Heart left ventricle (tissue), 16 donors: ENCODE data around the gene WNT6. TPM values are rescaled to one million over a fixed set of nuclear protein-coding genes. Genes with fewer than 3 reads are reported as not detected.
A peak's percentile ranks its signal among the peaks of the same experiment; 100 is the strongest.

Experiments used
- ATAC-seq, 4 donors: fragments of 200-7000 bp; cut with Tn5 transposase; one replicate each; pipeline ENCODE4 v1.9.1; 2020 to 2022; ENCODE audit warnings: moderate library complexity in 4 of 4, mild to moderate bottlenecking in 3 of 4, moderate number of reproducible peaks in 1 of 4
- DNase-seq, 5 donors: peaks; one replicate each; pipeline ENCODE4 v3.0.0-alpha.2; 2020
- H3K27ac ChIP-seq, 12 donors: fragments of 200-600 bp; sonication (generic) in 4 of 12; one replicate each; pipeline versions ENCODE4 v1.5.0 to v1.8.0; 2016 to 2022; ENCODE audit warnings: mild to moderate bottlenecking in 2 of 12
- H3K27me3 ChIP-seq, 9 donors: fragments of 200-600 bp; sonication (generic) in 2 of 9; one replicate each; pipeline versions ENCODE4 v1.5.1 to v1.8.0; 2016 to 2022; ENCODE audit warnings: mild to moderate bottlenecking in 3 of 9
- H3K36me3 ChIP-seq, 9 donors: fragments of 200-600 bp; sonication (generic) in 2 of 9; one replicate each; pipeline versions ENCODE4 v1.5.0 to v1.8.0; 2018 to 2022; ENCODE audit warnings: mild to moderate bottlenecking in 2 of 9
- H3K4me1 ChIP-seq, 12 donors: fragments of 200-600 bp; sonication (generic) in 4 of 12; one replicate each; pipeline versions ENCODE4 v1.5.0 to v1.8.0; 2016 to 2022; ENCODE audit warnings: mild to moderate bottlenecking in 3 of 12
- H3K4me3 ChIP-seq, 12 donors: fragments of 200-600 bp; sonication (generic) in 4 of 12; one replicate each; pipeline versions ENCODE4 v1.5.0 to v1.8.0; 2017 to 2022; ENCODE audit warnings: mild to moderate bottlenecking in 9 of 12, moderate library complexity in 4 of 12
- H3K9me3 ChIP-seq, 12 donors: fragments of 200-600 bp; sonication (generic) in 4 of 12; one replicate each; pipeline versions ENCODE4 v1.5.0 to v1.8.0; 2016 to 2022; ENCODE audit warnings: mild to moderate bottlenecking in 1 of 12
- POLR2A ChIP-seq, 2 donors: fragments of 450-650 bp; IDR thresholded peaks; one replicate each; pipeline ENCODE4 v1.6.1; 2017; ENCODE audit warnings: antibody characterized with exemption in 2 of 2, mild to moderate bottlenecking in 2 of 2, moderate library complexity in 2 of 2
- WGBS, 4 donors: extraction: QIAGEN DNeasy Blood & Tissue Kit in 2 of 4; methylation state at CpG; one replicate each; pipeline versions ENCODE4 v1.1.5 to v1.1.7; 2013 to 2018; 5-methylcytosine and 5-hydroxymethylcytosine counted together
- intact Hi-C, 10 donors: fragments of 100-400 bp; cut with DNase I; formaldehyde crosslinking; loops; one replicate each; pipeline versions ENCODE4 v1.11.1 to v1.14.2; 2022
- polyA plus RNA-seq, 2 donors: library from polyadenylated mRNA; stranded (reverse); fragments of 200-250 nt; gene quantifications; one replicate each; pipeline ENCODE4 v1.2.3, GENCODE V29; 2013
- total RNA-seq, 9 donors: library from RNA; depleted of rRNA in 2 of 9; stranded (reverse); fragments of >200 nt in 2 of 9; fragmentation: NEBNext Ultra II Directional in 3 of 9; extraction: Animal tissue kit (Norgen Biotek cat#: 25700) in 3 of 9; gene quantifications; one replicate each; pipeline versions ENCODE4 v1.1.0 to v1.2.4, GENCODE V29; 2016 to 2023
- TF ChIP-seq, protein P1 (sequence below), 12 donors: fragments of 200-600 bp; sonication (generic) in 4 of 12; IDR thresholded peaks; one replicate each; pipeline versions ENCODE4 v1.5.0 to v1.8.0; 2018 to 2022; ENCODE audit warnings: antibody characterized with exemption in 12 of 12, mild to moderate bottlenecking in 5 of 12
- donor health status: ischemic (EF 13 %, LVEDD 7.1; RV severe dilation, severe dysfunction).
- donor health status: healthy with polysubstance abuse.
- donor health status: DM: no; HTN: yes; CAD: no.
- donor health status: DM: no; HTN: no; CAD: no.
- donor health status: ischemic (EF 25% LVEDD 6.9; RV normal size, moderate dysfunction).
- donor health status: ischemic (EF 25% LVEDD 5.7; RV mildly dilated, moderate dysfunction).
- donor health status: healthy.
- donor health status: DM: yes; HTN: yes; CAD: no.
- donor health status: ischemic (EF 35%, LVEDD 5.7; RV mildly dilated, moderate dysfunction).
- donor health status: nonischemic (EF 11% LVEDD 7.7; RV severe dilation, severe dysfunction).
- donor health status: DM: yes; HTN: yes; CAD: no.
- donor health status: PGD.
- donor health status: ischemic (EF 29% LVEDD 5.4; RV normal size, mild dysfunction).
- donor health status: nonischemic (EF 23%, LVEDD 6.1; RV moderate dilation, normal function).

WNT6 gene
- total and polyA plus RNA-seq, 11 donors: 0.34 to 13.1 (median 1.00) TPM

DNA sequence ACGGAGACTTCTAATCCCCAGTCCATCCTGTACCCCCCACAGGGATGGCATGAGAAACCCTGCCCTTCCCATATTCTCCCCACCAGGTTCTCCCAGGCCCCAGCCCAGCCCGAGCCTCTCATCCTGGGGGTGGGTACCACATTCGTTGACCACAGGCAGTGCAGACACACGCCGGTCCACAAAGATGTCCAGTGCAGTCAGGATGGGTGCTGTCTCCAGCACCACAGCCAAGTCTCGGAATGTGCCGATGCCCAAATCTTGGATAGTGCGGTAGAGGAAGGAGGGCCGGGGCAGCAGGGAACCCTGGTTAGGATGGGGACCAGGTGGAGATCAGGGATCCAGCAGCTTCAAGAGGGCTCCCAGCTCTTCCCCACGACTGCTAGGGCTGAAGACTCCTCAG is 32.8 kb upstream of the WNT6 start:
- 83 to 89% (median 84%) methylated on average over 7 to 10 of the region's 10 CpGs for whole genome bisulfite sequencing, 4 donors
- no peak for DNase-seq
- Histone ChIP-seq H3K36me3 (no peaks in the 10 kb centered on the region), H3K27ac (no peak overlapping the region), H3K4me1 (peaks cover 0 to 19% (median 1%) of the 10 kb centered on the region in 12 donors), H3K27me3 (peaks cover 0 to 14% (median 0%) of the 10 kb centered on the region in 9 donors), H3K4me3 (no peak overlapping the region), H3K9me3 (no peaks in the 10 kb centered on the region)
- intact Hi-C loops: loop anchor here in 1 of 10 donors (10.0 kb wide), 1 partner anchor 52 kb away; no protein-coding TSS in a partner anchor
- TF ChIP-seq, protein P1, sequence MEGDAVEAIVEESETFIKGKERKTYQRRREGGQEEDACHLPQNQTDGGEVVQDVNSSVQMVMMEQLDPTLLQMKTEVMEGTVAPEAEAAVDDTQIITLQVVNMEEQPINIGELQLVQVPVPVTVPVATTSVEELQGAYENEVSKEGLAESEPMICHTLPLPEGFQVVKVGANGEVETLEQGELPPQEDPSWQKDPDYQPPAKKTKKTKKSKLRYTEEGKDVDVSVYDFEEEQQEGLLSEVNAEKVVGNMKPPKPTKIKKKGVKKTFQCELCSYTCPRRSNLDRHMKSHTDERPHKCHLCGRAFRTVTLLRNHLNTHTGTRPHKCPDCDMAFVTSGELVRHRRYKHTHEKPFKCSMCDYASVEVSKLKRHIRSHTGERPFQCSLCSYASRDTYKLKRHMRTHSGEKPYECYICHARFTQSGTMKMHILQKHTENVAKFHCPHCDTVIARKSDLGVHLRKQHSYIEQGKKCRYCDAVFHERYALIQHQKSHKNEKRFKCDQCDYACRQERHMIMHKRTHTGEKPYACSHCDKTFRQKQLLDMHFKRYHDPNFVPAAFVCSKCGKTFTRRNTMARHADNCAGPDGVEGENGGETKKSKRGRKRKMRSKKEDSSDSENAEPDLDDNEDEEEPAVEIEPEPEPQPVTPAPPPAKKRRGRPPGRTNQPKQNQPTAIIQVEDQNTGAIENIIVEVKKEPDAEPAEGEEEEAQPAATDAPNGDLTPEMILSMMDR (IDR thresholded peaks at IDR 0.05): no peak
- TF ChIP-seq POLR2A (IDR thresholded peaks at IDR 0.05): no peak
- no peak for ATAC-seq

DNA sequence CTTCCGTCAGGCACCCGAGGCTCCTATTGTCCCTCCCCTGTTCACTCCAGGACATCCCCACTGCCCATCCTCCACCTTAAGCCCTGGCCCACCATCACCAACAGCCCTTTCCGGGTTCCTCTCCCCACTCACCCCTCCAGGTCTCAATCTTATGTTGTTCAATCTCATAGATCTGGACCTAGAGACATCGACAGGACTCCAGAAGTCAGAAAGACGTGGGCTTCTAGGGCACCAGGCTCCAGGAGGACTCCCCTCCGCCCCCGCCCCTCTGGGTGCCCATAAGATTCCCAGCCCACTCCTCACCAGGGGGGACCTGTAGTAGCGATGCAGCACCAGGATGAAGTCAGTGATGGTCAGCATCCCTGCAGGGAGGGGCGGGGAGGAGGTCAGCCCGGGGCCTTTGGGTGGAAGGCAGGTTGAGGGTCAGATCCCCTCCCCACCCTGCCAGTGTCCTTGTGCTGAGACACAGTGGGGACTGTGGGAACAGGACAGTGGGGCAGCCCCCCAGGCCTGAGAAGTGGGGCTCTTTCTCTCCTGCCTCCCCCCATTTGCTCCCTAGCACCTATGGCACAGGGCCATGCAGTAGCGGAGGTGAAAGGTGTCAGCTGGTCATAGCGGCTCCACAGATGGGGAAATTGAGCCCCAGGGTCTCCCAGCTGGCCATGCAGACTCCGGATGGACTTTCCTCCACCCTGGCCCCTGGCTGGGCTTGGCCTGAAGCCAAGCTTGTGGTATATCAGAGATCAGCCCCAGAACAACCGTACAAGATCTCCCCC is 31.7 kb upstream of the WNT6 start:
- Histone ChIP-seq H3K4me1 (peaks cover 0 to 27% (median 6%) of the 10 kb centered on the region in 12 donors), H3K36me3 (no peaks in the 10 kb centered on the region), H3K27ac (no peak overlapping the region), H3K4me3 (no peak overlapping the region), H3K9me3 (no peaks in the 10 kb centered on the region), H3K27me3 (peaks cover 0 to 14% (median 0%) of the 10 kb centered on the region in 9 donors)
- no peak for DNase-seq
- no peak for ATAC-seq
- intact Hi-C loops: loop anchor here in 1 of 10 donors (10.0 kb wide), 1 partner anchor 53 kb away; no protein-coding TSS in a partner anchor
- no peak for TF ChIP-seq POLR2A (IDR thresholded peaks at IDR 0.05)
- TF ChIP-seq, protein P1 (IDR thresholded peaks at IDR 0.05): no peak
- 69 to 72% (median 71%) methylated on average over 12 to 14 of the region's 14 CpGs for WGBS, 4 donors

DNA sequence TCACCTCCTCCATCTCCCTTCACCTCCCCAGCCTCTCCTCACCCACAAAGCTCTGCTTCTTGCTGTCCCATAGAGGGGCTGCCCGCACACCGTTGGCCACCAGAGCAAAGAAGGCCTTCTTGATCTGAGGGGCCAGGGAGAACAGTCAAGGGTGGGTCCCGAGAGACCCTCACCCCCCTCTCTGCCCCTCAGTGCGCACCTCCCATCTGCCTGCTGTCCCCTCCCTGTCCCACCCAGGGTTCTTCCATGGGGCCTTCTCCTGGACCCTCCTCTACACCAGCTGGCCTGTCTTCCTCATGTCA is 31.2 kb upstream of the WNT6 start:
- Histone ChIP-seq H3K4me1 (peaks cover 0 to 32% (median 6%) of the 10 kb centered on the region in 12 donors), H3K27me3 (peaks cover 0 to 14% (median 0%) of the 10 kb centered on the region in 9 donors), H3K4me3 (no peak overlapping the region), H3K27ac (no peak overlapping the region), H3K36me3 (no peaks in the 10 kb centered on the region), H3K9me3 (no peaks in the 10 kb centered on the region)
- no peak for TF ChIP-seq POLR2A (IDR thresholded peaks at IDR 0.05)
- TF ChIP-seq, protein P1 (IDR thresholded peaks at IDR 0.05): no peak
- WGBS, 4 donors: 81 to 98% (median 85%) methylated on average over 4 of the region's 4 CpGs
- ATAC-seq: no peak
- intact Hi-C loops: loop anchor here in 1 of 10 donors (10.0 kb wide), 1 partner anchor 54 kb away; no protein-coding TSS in a partner anchor
- DNase-seq: no peak

DNA sequence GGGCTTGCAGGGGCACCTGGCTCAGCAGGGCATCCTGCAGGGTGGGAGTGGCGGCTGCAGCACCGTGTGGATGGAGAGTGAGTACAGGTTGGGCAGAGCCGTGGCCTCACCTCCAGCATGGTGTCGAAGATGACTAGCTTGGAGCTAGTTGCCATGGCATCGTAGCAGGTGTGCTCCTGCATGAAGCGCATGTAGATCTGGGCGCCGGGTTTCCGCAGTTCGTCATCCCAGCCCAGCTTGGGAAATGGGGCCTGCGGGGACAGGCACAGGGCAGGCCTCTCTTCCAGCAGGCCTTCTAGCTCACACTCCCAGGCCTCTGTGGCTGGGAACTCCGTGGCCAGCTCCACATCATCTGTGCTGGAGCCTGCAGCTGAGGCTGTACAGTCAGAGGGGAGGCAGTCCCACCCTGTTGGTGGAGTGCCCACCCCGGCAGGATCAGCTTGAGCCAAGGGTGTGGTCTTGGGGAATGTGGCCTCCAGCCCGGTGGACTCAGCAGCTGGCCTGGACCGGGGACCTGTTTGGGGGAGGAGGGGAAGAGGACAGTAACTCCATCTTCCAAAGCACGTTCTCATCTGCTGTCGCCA is 29.6 kb upstream of the WNT6 start:
- no peak for TF ChIP-seq POLR2A (IDR thresholded peaks at IDR 0.05)
- TF ChIP-seq, protein P1 (IDR thresholded peaks at IDR 0.05): no peak
- intact Hi-C loops: loop anchor here in 2 of 10 donors (5.0 to 10.0 kb wide), 2 partner anchors 55 to 83 kb away; no protein-coding TSS in a partner anchor
- ATAC-seq (peak; percentile 41 to 71 (median 66)), DNase-seq (peak; percentile 33 to 82 (median 61))
- H3K4me3 ChIP-seq: no peak overlapping the region
- peak overlapping the region in 6 of 12 donors; percentile 30 to 90 (median 36) for H3K27ac ChIP-seq
- 56 to 75% (median 72%) methylated on average over 8 to 17 of the region's 17 CpGs for WGBS, 4 donors
- peaks cover 0 to 32% (median 6%) of the 10 kb centered on the region in 12 donors for H3K4me1 ChIP-seq
- peaks cover 0 to 24% (median 0%) of the 10 kb centered on the region in 9 donors for H3K27me3 ChIP-seq
- H3K9me3 ChIP-seq: no peaks in the 10 kb centered on the region
- no peaks in the 10 kb centered on the region for H3K36me3 ChIP-seq
